GM21737 (cell line): ENCODE data around the gene CCL14.

Experiments used
- ATAC-seq: cut with Tn5 transposase; IDR thresholded peaks from one replicate; pipeline ENCODE4 v1.9.1; 2021; ENCODE audit warnings: mild to moderate bottlenecking, moderate library complexity; ENCODE audit not compliant: unreplicated experiment

The CCL14 gene

GRCh38 chr17:35991075-35991474 lies 4.5 kb upstream of the CCL14 start:
- no peak for ATAC-seq

GRCh38 chr17:35988164-35988563 lies 1.6 kb upstream of the CCL14 start:
- ATAC-seq: no peak

- ATAC-seq: no peak
Observed at GRCh38 chr17:35984140-35984539, 2.4 kb downstream of the CCL14 start.

- ATAC-seq: no peak
Observed at GRCh38 chr17:35982409-35983191, 3.9 kb downstream of the CCL14 start.

- no peak for ATAC-seq
Observed at GRCh38 chr17:35981908-35982330, 4.6 kb downstream of the CCL14 start.

GRCh38 chr17:35981246-35981645 lies 5.3 kb downstream of the CCL14 start, which contains the start of gene CCL16:
CCL16 (minus strand) TSS chr17:35981497; CDS start chr17:35981420, 77 bp downstream.
- ATAC-seq: no peak

- ATAC-seq: no peak
Observed at GRCh38 chr17:35978346-35978745, 8.2 kb downstream of the CCL14 start.

GRCh38 chr17:35977509-35977908 lies 9.0 kb downstream of the CCL14 start:
- no peak for ATAC-seq

GRCh38 chr17:35973333-35974260 lies 12.9 kb downstream of the CCL14 start:
- ATAC-seq: no peak

- no peak for ATAC-seq
Observed at GRCh38 chr17:35972945-35973332, 13.6 kb downstream of the CCL14 start.

- ATAC-seq: no peak
Observed at GRCh38 chr17:35972535-35972934, 14.0 kb downstream of the CCL14 start.

GRCh38 chr17:35972066-35972465 lies 14.5 kb downstream of the CCL14 start:
- no peak for ATAC-seq

- ATAC-seq: no peak
Observed at GRCh38 chr17:35969558-35970380, 16.8 kb downstream of the CCL14 start.

- no peak for ATAC-seq
Observed at GRCh38 chr17:35968520-35969054, 17.9 kb downstream of the CCL14 start.

GRCh38 chr17:35965272-35965671 lies 21.3 kb downstream of the CCL14 start:
- ATAC-seq: no peak

GRCh38 chr17:35963663-35964062 lies 22.9 kb downstream of the CCL14 start:
- ATAC-seq: no peak

- ATAC-seq: no peak
Observed at GRCh38 chr17:35953720-35954119, 32.8 kb downstream of the CCL14 start.

GRCh38 chr17:35949401-35949800 lies 37.1 kb downstream of the CCL14 start:
- no peak for ATAC-seq

- ATAC-seq: no peak
Observed at GRCh38 chr17:35948092-35948491, 38.4 kb downstream of the CCL14 start.

- no peak for ATAC-seq
Observed at GRCh38 chr17:35947156-35947585, 39.4 kb downstream of the CCL14 start.

GRCh38 chr17:35944151-35944550 lies 42.4 kb downstream of the CCL14 start:
- no peak for ATAC-seq
